Esophagus muscularis mucosa (tissue), 4 donors: ENCODE results near the gene C1orf159.

ENCODE experiments used
- CTCF ChIP-seq, 3 experiments: fragments of 200-600 bp in 2 of 3; fragments of 450-650 bp in 1 of 3; sonication (generic) in 2 of 3; IDR thresholded peaks; one replicate each; pipeline ENCODE4 v1.5.1; 2017 to 2019; ENCODE audit warnings: antibody characterized with exemption in 3 of 3, mild to moderate bottlenecking in 2 of 3, moderate library complexity in 1 of 3
- EP300 ChIP-seq: sonication (generic); formaldehyde crosslinking; IDR thresholded peaks from one replicate; pipeline ENCODE4 v1.6.1; 2017; ENCODE audit warnings: antibody characterized with exemption
- POLR2A ChIP-seq: fragments of 450-650 bp; IDR thresholded peaks from one replicate; pipeline ENCODE4 v1.6.1; 2017; ENCODE audit warnings: antibody characterized with exemption, moderate library complexity, mild to moderate bottlenecking, low read depth
- POLR2AphosphoS5 ChIP-seq, 2 donors: sonication (generic); formaldehyde crosslinking; IDR thresholded peaks; one replicate each; pipeline ENCODE4 v1.6.1; 2017; ENCODE audit warnings: antibody characterized with exemption in 2 of 2

- TF ChIP-seq CTCF (IDR thresholded peaks at IDR 0.05): no peak
- no peak for TF ChIP-seq POLR2A
- TF ChIP-seq POLR2AphosphoS5 (IDR thresholded peaks at IDR 0.05): no peak
- TF ChIP-seq EP300: no peak
These were observed 1.5 kb downstream of the C1orf159 start for GRCh38 chr1:1114431-1114830.
